Ishikawa (cell line): ENCODE measurements around the gene ZSWIM4.

Experiments
- CEBPB ChIP-seq: IDR thresholded peaks from 2 replicates; pipeline ENCODE4 v1.6.1; 2012
- CREB1 ChIP-seq: IDR thresholded peaks from 2 replicates; pipeline ENCODE4 v1.6.1; 2012; ENCODE audit warnings: low read depth
- EGR1 ChIP-seq: IDR thresholded peaks from 2 replicates; pipeline ENCODE4 v1.6.1; 2012
- EP300 ChIP-seq: IDR thresholded peaks from 2 replicates; pipeline ENCODE4 v1.6.1; 2012; ENCODE audit warnings: borderline replicate concordance
- FOXM1 ChIP-seq: IDR thresholded peaks from 2 replicates; pipeline ENCODE4 v1.6.1; 2012; ENCODE audit warnings: low read depth, borderline replicate concordance
- NFIC ChIP-seq: IDR thresholded peaks from 2 replicates; pipeline ENCODE4 v1.6.1; 2012
- RAD21 ChIP-seq: IDR thresholded peaks from 2 replicates; pipeline ENCODE4 v1.6.1; 2012; ENCODE audit warnings: low read depth
- TAF1 ChIP-seq: IDR thresholded peaks from 2 replicates; pipeline ENCODE4 v1.6.1; 2012; ENCODE audit warnings: low read depth, mild to moderate bottlenecking
- TCF12 ChIP-seq: IDR thresholded peaks from 2 replicates; pipeline ENCODE4 v1.6.1; 2012; ENCODE audit warnings: low read depth
- TEAD4 ChIP-seq: IDR thresholded peaks from 2 replicates; pipeline ENCODE4 v1.6.1; 2012
- YY1 ChIP-seq: IDR thresholded peaks from 2 replicates; pipeline ENCODE4 v1.6.1; 2012; ENCODE audit warnings: low read depth
- ZBTB7A ChIP-seq: IDR thresholded peaks from 2 replicates; pipeline ENCODE4 v1.6.1; 2012; ENCODE audit warnings: low read depth
- TF ChIP-seq, protein P1 (sequence below): IDR thresholded peaks from 2 replicates; pipeline ENCODE4 v1.6.1; 2012
- TF ChIP-seq, protein P2 (sequence below): IDR thresholded peaks from 2 replicates; pipeline ENCODE4 v1.6.1; 2012; ENCODE audit warnings: low read depth, mild to moderate bottlenecking
- TF ChIP-seq, protein P3 (sequence below): IDR thresholded peaks from 2 replicates; pipeline ENCODE4 v1.6.1; 2012

Gene ZSWIM4

DNA sequence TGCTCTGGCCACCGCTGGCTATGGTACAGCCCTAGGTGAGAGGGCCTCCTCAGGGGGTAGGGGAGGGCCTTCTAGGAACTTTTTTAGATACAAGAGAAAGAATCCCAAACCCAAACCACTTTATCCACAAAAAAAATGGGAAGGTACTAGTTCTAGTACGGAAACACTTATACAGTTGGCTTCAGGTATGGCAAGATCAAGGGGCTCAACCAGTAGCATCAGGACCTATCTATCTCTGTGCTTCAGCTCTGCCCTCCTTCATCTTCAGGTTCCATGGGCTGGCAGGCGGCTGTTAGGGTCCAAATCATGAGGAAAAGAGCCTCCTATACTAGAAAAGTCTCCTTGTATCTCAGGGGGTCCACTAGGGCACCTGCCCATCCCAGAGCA is 29.2 kb upstream of the ZSWIM4 start:
- TF ChIP-seq TEAD4 (no peak), NFIC (no peak), TAF1 (no peak), ZBTB7A (no peak), YY1 (no peak)
- TF ChIP-seq, protein P1, sequence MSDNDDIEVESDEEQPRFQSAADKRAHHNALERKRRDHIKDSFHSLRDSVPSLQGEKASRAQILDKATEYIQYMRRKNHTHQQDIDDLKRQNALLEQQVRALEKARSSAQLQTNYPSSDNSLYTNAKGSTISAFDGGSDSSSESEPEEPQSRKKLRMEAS: no peak
- TF ChIP-seq, protein P2, sequence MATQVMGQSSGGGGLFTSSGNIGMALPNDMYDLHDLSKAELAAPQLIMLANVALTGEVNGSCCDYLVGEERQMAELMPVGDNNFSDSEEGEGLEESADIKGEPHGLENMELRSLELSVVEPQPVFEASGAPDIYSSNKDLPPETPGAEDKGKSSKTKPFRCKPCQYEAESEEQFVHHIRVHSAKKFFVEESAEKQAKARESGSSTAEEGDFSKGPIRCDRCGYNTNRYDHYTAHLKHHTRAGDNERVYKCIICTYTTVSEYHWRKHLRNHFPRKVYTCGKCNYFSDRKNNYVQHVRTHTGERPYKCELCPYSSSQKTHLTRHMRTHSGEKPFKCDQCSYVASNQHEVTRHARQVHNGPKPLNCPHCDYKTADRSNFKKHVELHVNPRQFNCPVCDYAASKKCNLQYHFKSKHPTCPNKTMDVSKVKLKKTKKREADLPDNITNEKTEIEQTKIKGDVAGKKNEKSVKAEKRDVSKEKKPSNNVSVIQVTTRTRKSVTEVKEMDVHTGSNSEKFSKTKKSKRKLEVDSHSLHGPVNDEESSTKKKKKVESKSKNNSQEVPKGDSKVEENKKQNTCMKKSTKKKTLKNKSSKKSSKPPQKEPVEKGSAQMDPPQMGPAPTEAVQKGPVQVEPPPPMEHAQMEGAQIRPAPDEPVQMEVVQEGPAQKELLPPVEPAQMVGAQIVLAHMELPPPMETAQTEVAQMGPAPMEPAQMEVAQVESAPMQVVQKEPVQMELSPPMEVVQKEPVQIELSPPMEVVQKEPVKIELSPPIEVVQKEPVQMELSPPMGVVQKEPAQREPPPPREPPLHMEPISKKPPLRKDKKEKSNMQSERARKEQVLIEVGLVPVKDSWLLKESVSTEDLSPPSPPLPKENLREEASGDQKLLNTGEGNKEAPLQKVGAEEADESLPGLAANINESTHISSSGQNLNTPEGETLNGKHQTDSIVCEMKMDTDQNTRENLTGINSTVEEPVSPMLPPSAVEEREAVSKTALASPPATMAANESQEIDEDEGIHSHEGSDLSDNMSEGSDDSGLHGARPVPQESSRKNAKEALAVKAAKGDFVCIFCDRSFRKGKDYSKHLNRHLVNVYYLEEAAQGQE: no peak

DNA sequence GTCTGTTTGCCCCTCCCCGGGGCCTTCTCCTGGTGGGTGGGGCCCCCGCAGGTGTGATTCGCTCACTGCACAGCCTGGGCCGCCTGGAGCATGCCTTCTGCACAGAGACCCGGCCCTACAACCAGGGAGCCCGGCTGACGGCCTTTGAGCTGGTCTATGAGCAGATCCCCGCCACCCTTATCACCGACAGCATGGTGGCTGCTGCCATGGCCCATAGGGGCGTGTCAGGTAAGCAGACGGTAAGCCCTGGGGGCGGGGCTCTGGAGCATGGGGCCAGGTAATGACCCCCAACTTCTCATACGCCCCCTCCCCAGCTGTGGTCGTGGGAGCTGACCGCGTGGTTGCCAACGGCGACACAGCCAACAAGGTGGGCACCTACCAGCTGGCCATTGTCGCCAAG is 26.7 kb upstream of the ZSWIM4 start:
- TF ChIP-seq EP300 (no peak), FOXM1 (no peak), TCF12 (no peak), TAF1 (no peak), YY1 (no peak), NFIC (no peak), RAD21 (no peak), EGR1 (no peak), ZBTB7A (no peak), CEBPB (no peak), TEAD4 (no peak), CREB1 (no peak)
- TF ChIP-seq, protein P1: no peak
- TF ChIP-seq, protein P3, sequence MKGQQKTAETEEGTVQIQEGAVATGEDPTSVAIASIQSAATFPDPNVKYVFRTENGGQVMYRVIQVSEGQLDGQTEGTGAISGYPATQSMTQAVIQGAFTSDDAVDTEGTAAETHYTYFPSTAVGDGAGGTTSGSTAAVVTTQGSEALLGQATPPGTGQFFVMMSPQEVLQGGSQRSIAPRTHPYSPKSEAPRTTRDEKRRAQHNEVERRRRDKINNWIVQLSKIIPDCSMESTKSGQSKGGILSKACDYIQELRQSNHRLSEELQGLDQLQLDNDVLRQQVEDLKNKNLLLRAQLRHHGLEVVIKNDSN: no peak
- TF ChIP-seq, protein P2: no peak

DNA sequence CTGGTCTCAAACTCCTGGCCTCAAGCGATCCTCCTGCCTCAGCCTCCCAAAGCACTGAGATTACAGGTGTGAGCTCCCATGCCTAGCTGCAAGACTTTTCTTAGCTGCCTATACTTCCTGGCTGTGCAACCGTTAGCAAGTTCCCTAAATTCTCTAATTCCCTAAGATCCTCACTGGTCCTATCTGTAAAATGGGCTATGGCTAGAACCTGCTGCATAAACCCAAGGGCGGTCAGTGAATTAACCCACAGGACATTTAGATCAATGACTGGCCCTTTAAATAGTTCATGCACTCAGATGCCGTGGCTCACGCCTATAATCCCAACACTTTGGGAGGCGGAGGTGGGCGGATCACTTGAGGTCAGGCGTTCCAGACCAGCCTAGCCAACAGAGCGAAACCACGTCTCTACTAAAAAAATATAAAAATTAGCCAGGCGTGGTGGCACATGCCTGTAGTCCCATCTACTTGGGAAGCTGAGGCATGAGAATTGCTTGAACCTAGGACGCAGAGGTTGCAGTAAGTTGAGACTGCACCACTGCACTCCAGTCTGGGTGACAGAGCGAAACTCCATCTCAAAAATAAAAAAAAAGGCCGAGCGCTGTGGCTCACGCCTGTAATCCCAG is 25.1 kb upstream of the ZSWIM4 start:
- no peak for TF ChIP-seq YY1
- TF ChIP-seq CEBPB: no peak
- TF ChIP-seq, protein P3: no peak
- TF ChIP-seq NFIC: no peak
- TF ChIP-seq TCF12: no peak

DNA sequence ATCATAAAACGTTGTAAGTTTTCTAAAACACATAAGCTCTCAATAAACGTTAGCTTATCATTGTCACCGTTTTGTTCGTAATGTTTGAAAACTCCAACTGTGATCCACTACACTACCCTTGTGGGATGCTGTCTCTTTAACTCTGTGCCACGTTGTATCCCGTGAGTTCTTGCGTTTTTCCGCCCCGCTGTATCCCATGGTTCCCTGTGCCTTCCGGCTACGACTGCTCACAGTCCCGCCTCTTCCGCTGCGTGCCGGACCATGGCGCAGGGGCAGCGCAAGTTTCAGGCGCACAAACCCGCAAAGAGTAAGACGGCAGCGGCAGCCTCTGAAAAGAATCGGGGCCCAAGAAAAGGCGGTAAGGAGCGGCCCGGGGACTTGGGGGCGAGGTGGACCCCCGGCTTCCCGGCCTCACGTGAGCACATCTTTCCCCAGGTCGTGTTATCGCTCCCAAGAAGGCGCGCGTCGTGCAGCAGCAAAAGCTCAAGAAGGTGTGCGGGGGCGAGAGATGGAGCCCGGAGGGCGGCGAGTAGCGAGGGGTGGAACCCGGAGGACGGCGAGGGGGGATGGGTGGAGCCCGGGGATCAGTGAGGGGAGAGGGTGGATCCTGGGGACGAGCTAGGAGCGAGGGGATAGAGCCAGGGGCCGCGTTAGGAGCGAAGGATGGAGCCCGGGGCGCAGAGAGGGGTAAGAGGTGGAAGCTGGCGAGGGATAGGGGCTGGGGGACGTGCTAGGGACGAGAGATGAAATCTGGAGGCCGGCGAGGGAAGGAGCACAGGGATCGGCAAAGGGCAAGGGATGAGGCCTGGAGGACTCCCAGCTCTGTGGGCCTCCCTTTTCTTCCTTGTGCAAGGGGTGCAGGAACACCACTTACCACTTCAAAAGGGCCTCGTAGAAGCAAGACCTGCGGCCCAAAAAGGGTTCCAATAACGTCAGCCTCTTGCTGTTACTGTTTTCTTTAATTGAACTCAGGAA is 20.7 kb upstream of the ZSWIM4 start, which contains the start of gene C19orf53:
C19orf53 (plus strand) TSS at position 240 of the 975 bp plus-strand sequence; CDS start at position 262, 22 bp downstream.
- TF ChIP-seq, protein P1: peak; percentile 98
- TF ChIP-seq EGR1 (peak; percentile 81), YY1 (peak; percentile 92), TAF1 (peak; percentile 83), TCF12 (peak; percentile 76; the same call in 1 of the 2 replicates), CREB1 (peak; percentile 84), ZBTB7A (no peak), EP300 (peak; percentile 47; the same call in 1 of the 2 replicates), CEBPB (no peak), TEAD4 (0 out of 2 replicates have a peak, but pooled peaks have one; percentile 38), NFIC (peak; percentile 47; the same call in 1 of the 2 replicates), FOXM1 (no peak), RAD21 (no peak; the same call in 1 of the 2 replicates)
- TF ChIP-seq, protein P2: no peak
- TF ChIP-seq, protein P3: peak; percentile 72; the same call in 1 of the 2 replicates
